HepG2 (cell line): ENCODE results near the gene CASKIN2. TPM values are rescaled to one million over a fixed set of nuclear protein-coding genes. Genes with fewer than 3 reads are reported as not detected.
A peak's percentile ranks its signal among the peaks of the same experiment; 100 is the strongest.

Source experiments
- ARID5B ChIP-seq: IDR thresholded peaks from 2 replicates; pipeline ENCODE4 v1.4.0; 2020; ENCODE audit warnings: mild to moderate bottlenecking, missing genetic modification reagents
- BRCA1 ChIP-seq: sonication (generic); formaldehyde crosslinking; IDR thresholded peaks from 2 replicates; pipeline ENCODE4 v1.4.0; 2020; ENCODE audit warnings: missing genetic modification reagents
- CSRNP1 ChIP-seq: sonication (generic); formaldehyde crosslinking; IDR thresholded peaks from 2 replicates; pipeline ENCODE4 v1.8.1; 2023; ENCODE audit warnings: mild to moderate bottlenecking, missing genetic modification reagents
- GATAD1 ChIP-seq: IDR thresholded peaks from 2 replicates; pipeline ENCODE4 v1.6.1; 2016; ENCODE audit warnings: missing genetic modification reagents, missing compliant biosample characterization
- KLF13 ChIP-seq: sonication (generic); formaldehyde crosslinking; IDR thresholded peaks from 2 replicates; pipeline ENCODE4 v1.4.0; 2020; ENCODE audit warnings: mild to moderate bottlenecking, missing genetic modification reagents
- NFAT5 ChIP-seq: sonication (generic); formaldehyde crosslinking; IDR thresholded peaks from 2 replicates; pipeline ENCODE4 v1.4.0; 2020; ENCODE audit warnings: missing genetic modification reagents
- ZNF121 ChIP-seq: sonication (generic); formaldehyde crosslinking; IDR thresholded peaks from 2 replicates; pipeline ENCODE4 v1.5.0; 2020; ENCODE audit warnings: mild to moderate bottlenecking, missing genetic modification reagents
- ZNF674 ChIP-seq: sonication (generic); formaldehyde crosslinking; IDR thresholded peaks from 2 replicates; pipeline ENCODE4 v1.5.0; 2020; ENCODE audit warnings: low read depth, mild to moderate bottlenecking, missing genetic modification reagents
- ZNF780A ChIP-seq: sonication (generic); formaldehyde crosslinking; IDR thresholded peaks from 2 replicates; pipeline ENCODE4 v1.8.0; 2022; ENCODE audit warnings: mild to moderate bottlenecking, missing genetic modification reagents, moderate library complexity
- polyA plus RNA-seq, 8 experiments: library from polyadenylated mRNA; depleted of rRNA in 3 of 8; stranded (reverse) in 7 of 8; unstranded in 1 of 8; fragments of >200 nt; fragmentation: Illumina TruSeq in 4 of 8; extraction: Trizol in 4 of 8; gene quantifications; 2 replicates each; pipeline versions ENCODE4 v1.2.1 to v1.2.3, GENCODE V29; 2011 to 2016; ENCODE audit warnings: low read depth in 4 of 8, missing spikeins in 1 of 8, mixed read lengths in 1 of 8; ENCODE audit not compliant: insufficient read depth in 1 of 8
- total RNA-seq, 5 experiments: library from RNA; depleted of rRNA; stranded (reverse); fragments of >200 nt; fragmentation: Illumina TruSeq; extraction: Trizol; gene quantifications; 2 replicates each; pipeline ENCODE4 v1.2.3, GENCODE V29; 2016; ENCODE audit warnings: low read depth in 1 of 5

Gene CASKIN2
- total and polyA plus RNA-seq, 2 of the 13 experiments (the other 11 are each of a cell fraction or from before 2014, with no cell fraction given) = 5.2 to 7.8 TPM

GRCh38 chr17:75549246-75550138 lies 34.2 kb upstream of the CASKIN2 start (continued):
- TF ChIP-seq BRCA1 (CRISPR knock-in tag) (no peak), ZNF121 (peak; percentile 86), ZNF780A (CRISPR knock-in tag) (no peak), NFAT5 (0 out of 2 replicates have a peak, but pooled peaks have one; percentile 16), GATAD1 (CRISPR knock-in tag) (peak; percentile 84), KLF13 (CRISPR knock-in tag) (no peak), ARID5B (CRISPR knock-in tag) (peak; percentile 79), ZNF674 (no peak), CSRNP1 (CRISPR knock-in tag) (peak; percentile 39; the same call in 1 of the 2 replicates)
